ENCODE measurements around the gene TRIM45.

GRCh38 chr1:117138561-117138960, 17.0 kb upstream of the TRIM45 start:
- TF ChIP-seq POLR2AphosphoS5 (IDR thresholded peaks at IDR 0.05; ENCODE audit: insufficient read depth in 1 of 2, low read depth in 1 of 2) (no peak), CTCF (IDR thresholded peaks at IDR 0.05) (no peak), POLR2A (IDR thresholded peaks at IDR 0.05) (no peak)
